ENCODE data around the gene SPINK4.

The SPINK4 gene

GRCh38 chr9:33239921-33240320 is at the start of gene SPINK4:
TSS of gene SPINK4 (plus strand) at chr9:33240167. CDS start at chr9:33240209, 42 bp downstream.
- no peak for DNase-seq

GRCh38 chr9:33192493-33193255 is 47.3 kb upstream of the SPINK4 start:
- DNase-seq: no peak

GRCh38 chr9:33193818-33194217 is 46.1 kb upstream of the SPINK4 start:
- no peak for DNase-seq

- no peak for DNase-seq
Measured at GRCh38 chr9:33196736-33197135, 43.2 kb upstream of the SPINK4 start.

- no peak for DNase-seq
Measured at GRCh38 chr9:33197279-33198152, 42.5 kb upstream of the SPINK4 start.

- DNase-seq: no peak
Measured at GRCh38 chr9:33198165-33198564, 41.8 kb upstream of the SPINK4 start.

- DNase-seq: no peak
Measured at GRCh38 chr9:33202018-33202417, 37.9 kb upstream of the SPINK4 start.

GRCh38 chr9:33202552-33203201 is 37.3 kb upstream of the SPINK4 start:
- DNase-seq: no peak

GRCh38 chr9:33209394-33209793 is 30.6 kb upstream of the SPINK4 start:
- DNase-seq: no peak

GRCh38 chr9:33210006-33210715 is 29.8 kb upstream of the SPINK4 start:
- DNase-seq: no peak

- DNase-seq: no peak
Measured at GRCh38 chr9:33211695-33212393, 28.1 kb upstream of the SPINK4 start.

GRCh38 chr9:33220681-33221567 is 19.0 kb upstream of the SPINK4 start:
- DNase-seq: no peak

GRCh38 chr9:33221568-33221884 is 18.4 kb upstream of the SPINK4 start:
- no peak for DNase-seq

- no peak for DNase-seq
Measured at GRCh38 chr9:33222031-33222430, 17.9 kb upstream of the SPINK4 start.

GRCh38 chr9:33223696-33224095 is 16.3 kb upstream of the SPINK4 start:
- no peak for DNase-seq

GRCh38 chr9:33225319-33226147 is 14.4 kb upstream of the SPINK4 start:
- peak; percentile 59 for DNase-seq

GRCh38 chr9:33227008-33227398 is 13.0 kb upstream of the SPINK4 start:
- no peak for DNase-seq

GRCh38 chr9:33227741-33228140 is 12.2 kb upstream of the SPINK4 start:
- no peak for DNase-seq

- DNase-seq: no peak
Measured at GRCh38 chr9:33228606-33229005, 11.4 kb upstream of the SPINK4 start.

- peak; percentile 96 for DNase-seq
Measured at GRCh38 chr9:33229359-33230114, 10.4 kb upstream of the SPINK4 start.

Measured in NCI-H2029 (cell line).